SU-DHL-6 (cell line): ENCODE measurements around the gene CACNA1C.

ENCODE experiments used
- CTCF ChIP-seq: fragments of 200-600 bp; sonication (generic); IDR thresholded peaks from one replicate; pipeline ENCODE4 v1.5.1; 2017; ENCODE audit warnings: antibody characterized with exemption, mild to moderate bottlenecking, low read length, moderate library complexity; ENCODE audit not compliant: insufficient read depth, poor library complexity, severe bottlenecking
- EZH2phosphoT487 ChIP-seq: fragments of 200-600 bp; sonication (generic), shearing (Covaris generic); conservative IDR thresholded peaks from 2 replicates; pipeline ENCODE4 v1.6.1; 2018; ENCODE audit warnings: mild to moderate bottlenecking, antibody characterized with exemption, low read length, moderate library complexity, mixed read lengths

GRCh38 chr12:2689393-2689792, 636.6 kb downstream of the CACNA1C start:
- TF ChIP-seq CTCF (no peak), EZH2phosphoT487 (no peak)
